RWPE2 (cell line): ENCODE data around the gene RAPGEF2.
"Not testable (repeated sequence)": the region's sequence is repeated elsewhere in the genome, so short reads cannot be mapped to it uniquely, and the experiment has no call there.

Source experiments
- ATAC-seq: fragments of 200-7000 bp; cut with Tn5 transposase; 3 replicates; pipeline ENCODE4 v1.9.1; 2021; ENCODE audit warnings: low read depth
- DNase-seq: peaks from one replicate; pipeline ENCODE4 v3.0.0-alpha.2; 2020; ENCODE audit warnings: low spot score
- H3K27ac ChIP-seq: fragments of 450-650 bp; 2 replicates; pipeline ENCODE4 v1.5.1; 2017; ENCODE audit warnings: mild to moderate bottlenecking; ENCODE audit not compliant: poor library complexity, severe bottlenecking
- H3K27me3 ChIP-seq: fragments of 250-450 bp; sonication (Bioruptor Pico); 2 replicates; pipeline ENCODE4 v1.5.1; 2021; ENCODE audit warnings: mild to moderate bottlenecking, moderate library complexity; ENCODE audit not compliant: insufficient read depth, poor library complexity, severe bottlenecking
- H3K36me3 ChIP-seq: fragments of 250-450 bp; sonication (Bioruptor Pico); 2 replicates; pipeline ENCODE4 v1.5.1; 2020; ENCODE audit warnings: low read depth, mild to moderate bottlenecking, moderate library complexity
- H3K4me1 ChIP-seq: fragments of 250-450 bp; sonication (Bioruptor Pico); 2 replicates; pipeline ENCODE4 v1.5.1; 2021; ENCODE audit warnings: mild to moderate bottlenecking, moderate library complexity; ENCODE audit not compliant: insufficient read depth, poor library complexity, severe bottlenecking
- H3K4me3 ChIP-seq: fragments of 250-450 bp; sonication (Bioruptor Pico); 2 replicates; pipeline ENCODE4 v1.5.1; 2021; ENCODE audit warnings: mild to moderate bottlenecking, moderate library complexity; ENCODE audit not compliant: severe bottlenecking
- H3K9me3 ChIP-seq: fragments of 250-450 bp; sonication (Bioruptor Pico); 2 replicates; pipeline ENCODE4 v1.5.1; 2021; ENCODE audit warnings: mild to moderate bottlenecking, moderate library complexity; ENCODE audit not compliant: severe bottlenecking
- CTCF ChIP-seq: fragments of 450-650 bp; IDR thresholded peaks from one replicate; pipeline ENCODE4 v1.5.1; 2017; ENCODE audit warnings: mild to moderate bottlenecking, moderate library complexity; ENCODE audit not compliant: poor library complexity, severe bottlenecking

Gene RAPGEF2

DNA sequence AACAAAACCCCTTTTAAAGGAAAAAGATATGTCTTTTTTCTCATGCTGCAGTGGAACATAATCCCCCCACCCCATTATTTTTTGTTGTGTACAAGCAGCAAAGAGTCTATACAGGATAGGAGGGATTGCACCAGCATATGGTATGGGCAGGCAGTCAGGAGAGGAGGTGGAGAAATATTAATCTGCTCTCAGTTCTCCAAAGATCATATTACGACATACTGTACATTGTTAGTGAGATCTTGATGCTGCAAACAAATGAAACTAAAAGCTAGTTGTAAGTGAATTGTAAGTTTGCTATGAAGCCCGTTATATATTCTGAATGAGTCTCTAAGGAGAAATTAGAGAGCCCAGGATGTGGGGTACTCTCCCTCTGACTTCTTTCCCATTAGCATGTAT is 75.3 kb downstream of the RAPGEF2 start:
- no peak for ATAC-seq
- Histone ChIP-seq H3K4me3 (no peak overlapping the region), H3K27me3 (no peaks in the 10 kb centered on the region), H3K9me3 (no peaks in the 10 kb centered on the region), H3K36me3 (no peaks in the 10 kb centered on the region), H3K4me1 (peaks cover 11% of the 10 kb centered on the region), H3K27ac (no peak overlapping the region)
- DNase-seq: no peak
- no peak for TF ChIP-seq CTCF

GRCh38 chr4:159178979-159179969 is 76.4 kb downstream of the RAPGEF2 start:
- Histone ChIP-seq H3K36me3 (no peaks in the 10 kb centered on the region), H3K4me3 (no peak overlapping the region), H3K9me3 (no peaks in the 10 kb centered on the region), H3K4me1 (peaks cover 11% of the 10 kb centered on the region), H3K27me3 (no peaks in the 10 kb centered on the region), H3K27ac (no peak overlapping the region)
- DNase-seq (no peak), ATAC-seq (no peak)
- no peak for TF ChIP-seq CTCF

GRCh38 chr4:159183885-159184605 is 81.2 kb downstream of the RAPGEF2 start:
- not testable (repeated sequence) for ATAC-seq, DNase-seq, H3K4me1 ChIP-seq, H3K36me3 ChIP-seq, H3K27me3 ChIP-seq, H3K9me3 ChIP-seq, H3K27ac ChIP-seq, H3K4me3 ChIP-seq

GRCh38 chr4:159185591-159186023 is 82.7 kb downstream of the RAPGEF2 start:
- no peak for TF ChIP-seq CTCF
- Histone ChIP-seq H3K36me3 (no peaks in the 10 kb centered on the region), H3K4me3 (no peak overlapping the region), H3K9me3 (no peaks in the 10 kb centered on the region), H3K4me1 (peaks cover 9% of the 10 kb centered on the region), H3K27ac (no peak overlapping the region), H3K27me3 (no peaks in the 10 kb centered on the region)
- DNase-seq (no peak), ATAC-seq (no peak)

DNA sequence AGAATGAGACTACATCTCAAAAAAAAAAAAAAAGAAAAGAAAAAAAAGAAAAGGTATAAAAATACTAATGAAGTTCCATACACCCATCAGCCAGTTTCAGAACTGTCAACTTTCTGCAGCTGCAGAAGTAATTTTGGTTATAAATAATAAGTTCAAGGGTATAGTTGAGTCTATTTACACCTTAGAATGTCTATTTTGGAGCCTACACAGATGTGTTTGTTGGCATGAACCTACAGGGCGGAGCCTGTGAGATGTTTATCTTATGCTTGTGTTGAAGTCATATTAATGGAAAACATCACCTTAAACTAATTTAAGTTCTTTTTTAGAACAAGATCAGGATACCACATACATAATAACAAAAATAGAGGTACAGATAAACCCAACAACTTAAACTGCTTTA is 85.8 kb downstream of the RAPGEF2 start:
- H3K27ac ChIP-seq: no peak overlapping the region
- no peak for ATAC-seq
- no peak for DNase-seq
- H3K27me3 ChIP-seq: no peaks in the 10 kb centered on the region
- peaks cover 9% of the 10 kb centered on the region for H3K4me1 ChIP-seq
- H3K36me3 ChIP-seq: no peaks in the 10 kb centered on the region
- no peak for TF ChIP-seq CTCF
- H3K9me3 ChIP-seq: no peaks in the 10 kb centered on the region
- no peak overlapping the region for H3K4me3 ChIP-seq
